ENCODE measurements around the gene IKBIP.
"Not testable (repeated sequence)": the region's sequence is repeated elsewhere in the genome, so short reads cannot be mapped to it uniquely, and the experiment has no call there.

The IKBIP gene

DNA sequence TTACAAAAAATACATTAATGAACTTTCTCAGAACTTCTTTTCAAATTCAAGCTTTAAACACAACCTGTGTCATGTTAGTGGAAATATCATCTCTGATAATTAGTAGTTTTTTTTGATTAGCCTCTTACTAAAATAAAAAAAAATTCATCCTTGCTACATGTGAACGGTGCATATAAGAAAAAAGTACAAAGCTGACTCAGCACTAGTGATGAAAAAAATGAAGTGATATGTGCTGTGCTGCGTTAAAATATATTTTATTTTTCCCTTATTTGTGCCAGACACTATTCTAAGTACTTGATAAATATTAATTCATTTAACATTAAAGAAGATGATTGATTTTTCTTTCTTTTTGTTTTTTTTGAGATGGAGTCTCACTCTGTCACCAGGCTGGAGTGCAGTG lies 7.5 kb downstream of the IKBIP start:
- DNase-seq (ENCODE audit: low spot score), result no peak

GRCh38 chr12:98635657-98636323 lies 8.8 kb downstream of the IKBIP start:
- peak; percentile 29 for DNase-seq (ENCODE audit: low spot score)

DNA sequence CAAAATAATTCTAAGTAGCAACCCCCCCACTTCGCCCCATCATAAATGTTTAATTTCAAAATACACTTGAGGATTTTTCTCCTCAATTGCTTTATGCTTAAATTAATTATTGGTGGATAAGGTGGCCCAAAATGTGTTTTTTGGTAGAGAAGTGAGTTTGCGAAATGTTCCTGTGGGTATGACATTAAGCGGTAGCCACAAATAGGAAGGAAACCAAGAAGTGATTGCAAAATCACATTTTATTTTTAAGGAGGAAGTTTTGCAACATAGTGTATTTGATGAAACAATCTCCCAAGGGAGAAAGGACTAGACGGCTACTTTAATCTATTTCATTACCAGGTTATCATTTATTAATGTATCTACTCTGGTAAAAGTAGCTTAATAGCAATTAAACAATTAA lies 25.6 kb downstream of the IKBIP start:
- DNase-seq (ENCODE audit: low spot score), result no peak

DNA sequence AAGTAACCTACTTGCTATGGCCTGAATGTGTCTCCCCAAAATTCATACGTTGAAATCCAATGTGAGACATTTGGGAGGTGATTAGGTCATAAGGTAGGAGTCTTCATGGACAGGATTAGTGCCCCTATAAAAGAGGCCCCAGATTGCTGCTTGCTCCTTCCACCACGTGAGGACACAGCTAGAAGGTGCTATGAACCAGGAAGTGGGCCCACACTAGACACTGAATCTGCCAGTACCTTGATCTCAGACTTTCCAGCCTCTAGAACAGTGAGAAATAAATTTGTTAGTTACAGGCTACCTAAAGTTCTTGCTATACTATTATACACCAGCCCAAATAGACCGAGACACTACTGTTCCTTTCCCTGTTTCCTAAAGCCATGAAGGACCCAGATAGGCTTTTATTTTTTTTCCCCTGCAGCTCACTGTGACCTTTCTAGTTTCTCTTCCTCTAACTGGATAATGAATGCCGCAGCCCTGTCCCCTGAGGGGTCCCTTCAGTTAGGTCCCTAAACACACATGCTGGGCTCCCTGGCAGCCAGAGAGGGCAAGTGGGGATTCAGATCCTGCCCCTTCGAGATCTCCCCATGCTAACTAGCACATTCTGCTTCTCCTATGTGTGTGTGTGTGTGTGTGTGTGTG lies 31.8 kb downstream of the IKBIP start:
- DNase-seq (ENCODE audit: low spot score), result no peak

- DNase-seq (ENCODE audit: low spot score), result no peak
These were observed 34.0 kb downstream of the IKBIP start for GRCh38 chr12:98610596-98610995.

GRCh38 chr12:98606359-98606988 lies 38.1 kb downstream of the IKBIP start:
- peak; percentile 18 for DNase-seq (ENCODE audit: low spot score)

DNA sequence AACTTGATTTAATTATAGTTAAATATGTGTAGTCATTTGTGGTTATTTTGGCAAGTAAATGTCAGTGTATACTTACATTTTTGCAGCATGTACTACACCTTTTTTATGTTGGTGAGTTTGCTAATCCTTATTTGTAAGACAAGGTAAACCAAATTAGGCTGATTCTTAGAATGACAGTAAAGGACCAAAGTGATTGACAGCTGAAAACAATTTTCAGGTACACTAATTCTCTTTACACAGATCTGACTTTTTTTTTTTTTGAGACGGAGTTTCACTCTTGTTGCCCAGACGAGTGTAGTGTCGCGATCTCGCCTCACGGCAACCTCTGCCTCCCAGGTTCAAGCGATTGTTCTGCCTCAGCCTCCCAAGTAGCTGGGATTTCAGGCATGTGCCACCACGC lies 42.7 kb downstream of the IKBIP start:
- no peak for DNase-seq (ENCODE audit: low spot score)

DNA sequence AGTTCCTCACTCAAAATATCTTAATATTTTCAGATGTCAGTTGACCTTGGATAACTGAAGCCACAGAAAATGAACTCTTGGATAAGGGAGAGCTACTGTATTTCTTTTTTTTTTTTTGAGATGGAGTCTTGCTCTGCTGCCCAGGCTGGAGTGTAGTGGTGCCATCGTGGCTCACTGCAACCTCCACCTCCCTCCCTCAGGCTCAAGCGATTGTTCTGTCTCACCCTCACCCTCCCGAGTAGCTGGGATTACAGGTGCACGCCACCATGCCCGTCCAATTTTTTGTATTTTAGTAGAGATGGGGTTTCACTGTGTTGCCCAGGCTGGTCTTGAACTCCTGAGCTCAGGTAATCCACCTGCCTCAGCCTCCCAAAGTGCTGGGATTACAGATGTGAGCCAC lies 47.3 kb downstream of the IKBIP start:
- not testable (repeated sequence) for DNase-seq (ENCODE audit: low spot score)

DNA sequence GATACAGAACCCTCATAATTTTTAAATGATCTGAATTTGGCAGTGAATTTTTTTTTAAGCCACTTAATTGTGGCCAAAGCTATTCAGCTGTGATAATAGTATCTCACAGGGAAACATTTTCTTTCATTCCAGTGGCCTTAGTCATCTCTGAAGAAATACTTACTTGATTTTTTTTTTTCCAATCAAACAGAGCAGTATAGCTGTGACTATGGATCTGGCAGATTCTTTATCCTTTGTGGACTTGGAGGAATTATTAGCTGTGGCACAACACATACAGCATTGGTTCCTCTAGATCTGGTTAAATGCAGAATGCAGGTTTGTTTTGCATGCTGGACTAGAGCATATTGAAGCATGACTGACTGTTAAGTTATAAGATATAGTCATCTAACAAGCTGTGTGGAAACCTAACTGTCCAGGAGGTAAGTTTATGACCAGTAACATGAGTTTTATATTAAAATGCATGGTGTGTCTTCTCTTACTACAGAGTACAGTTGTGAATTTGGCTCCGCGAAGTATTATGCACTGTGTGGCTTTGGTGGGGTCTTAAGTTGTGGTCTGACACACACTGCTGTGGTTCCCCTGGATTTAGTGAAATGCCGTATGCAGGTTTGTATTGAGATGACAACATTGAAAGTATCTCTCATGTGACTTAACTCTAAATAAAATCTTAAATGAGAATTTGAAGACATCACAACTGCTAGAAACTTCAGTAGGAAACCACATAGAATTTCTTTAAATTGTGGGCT lies 49.2 kb downstream of the IKBIP start:
- peak; percentile 78 for DNase-seq (ENCODE audit: low spot score)

- peak; percentile 35 for DNase-seq (ENCODE audit: low spot score)
These were observed 50.3 kb downstream of the IKBIP start for GRCh38 chr12:98594050-98594835.

GRCh38 chr12:98593351-98594049 lies 51.1 kb downstream of the IKBIP start, which contains the start of gene SLC25A3:
SLC25A3 (plus strand) TSS chr12:98593686; CDS start chr12:98593979, 293 bp downstream.
- peak; percentile 99 for DNase-seq (ENCODE audit: low spot score)

DNA sequence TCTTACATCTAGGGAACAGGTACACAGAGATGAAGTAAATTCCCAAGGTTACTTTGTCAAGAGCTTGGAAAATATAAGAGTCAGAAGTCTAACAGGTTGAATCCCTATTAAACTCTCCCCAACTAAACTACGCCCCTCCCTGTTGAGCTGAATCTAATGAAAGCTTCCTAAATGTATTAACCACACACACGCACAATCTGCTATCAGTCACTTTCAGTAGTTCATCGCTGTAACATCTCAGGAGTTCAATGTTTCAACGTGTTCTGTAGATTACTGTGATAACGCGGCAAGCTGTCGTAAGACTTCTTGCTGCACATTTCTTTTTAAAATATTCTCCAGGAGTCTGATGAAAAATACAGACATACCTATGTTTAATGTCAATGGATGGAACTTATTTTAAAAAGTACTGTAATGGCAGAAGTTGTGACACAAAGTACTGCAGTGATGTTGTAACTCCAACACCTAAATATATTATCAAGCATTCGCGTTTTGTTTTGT lies 51.7 kb downstream of the IKBIP start:
- peak; percentile 58 for DNase-seq (ENCODE audit: low spot score)

GRCh38 chr12:98591209-98591608 lies 53.4 kb downstream of the IKBIP start:
- DNase-seq (ENCODE audit: low spot score), result no peak

DNA sequence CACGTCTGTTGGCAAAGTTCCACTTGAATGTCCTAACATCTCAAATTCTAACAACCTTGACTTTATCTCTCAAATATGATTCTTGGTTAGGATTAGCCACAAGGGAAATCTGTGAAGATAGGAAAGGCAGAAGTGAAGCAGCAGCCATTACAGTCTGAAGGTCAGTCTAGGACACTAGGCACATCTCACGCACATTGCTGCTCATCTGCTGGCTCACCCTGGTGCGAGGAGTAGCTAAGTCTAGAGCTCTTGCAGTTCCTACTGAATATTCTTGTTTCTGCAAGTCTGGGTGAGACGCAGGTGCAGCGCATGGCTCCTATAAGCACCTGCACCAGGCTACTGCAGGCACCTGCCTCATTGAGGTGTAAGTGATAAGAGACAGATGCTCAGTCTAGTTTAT lies 57.5 kb downstream of the IKBIP start:
- DNase-seq (ENCODE audit: low spot score), result no peak

DNA sequence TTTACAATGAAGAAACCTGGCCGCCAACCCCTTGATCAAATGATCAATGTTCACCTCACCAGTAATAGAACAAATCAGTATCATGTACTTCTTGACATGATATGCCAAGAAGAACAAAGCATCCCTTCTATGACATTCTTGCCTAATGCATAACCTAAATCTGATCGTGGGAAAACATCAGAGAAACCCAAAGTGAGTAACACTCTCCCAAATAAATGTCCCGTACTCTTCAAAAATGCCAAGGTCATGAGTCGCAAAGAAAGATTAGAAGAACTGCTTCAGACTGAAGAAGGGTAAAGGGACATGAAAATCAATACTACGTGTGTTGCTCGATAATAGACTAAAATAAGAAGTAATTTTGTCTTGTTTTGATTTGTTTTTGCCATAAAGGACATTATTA lies 62.5 kb downstream of the IKBIP start:
- DNase-seq (ENCODE audit: low spot score), result peak; percentile 27

DNA sequence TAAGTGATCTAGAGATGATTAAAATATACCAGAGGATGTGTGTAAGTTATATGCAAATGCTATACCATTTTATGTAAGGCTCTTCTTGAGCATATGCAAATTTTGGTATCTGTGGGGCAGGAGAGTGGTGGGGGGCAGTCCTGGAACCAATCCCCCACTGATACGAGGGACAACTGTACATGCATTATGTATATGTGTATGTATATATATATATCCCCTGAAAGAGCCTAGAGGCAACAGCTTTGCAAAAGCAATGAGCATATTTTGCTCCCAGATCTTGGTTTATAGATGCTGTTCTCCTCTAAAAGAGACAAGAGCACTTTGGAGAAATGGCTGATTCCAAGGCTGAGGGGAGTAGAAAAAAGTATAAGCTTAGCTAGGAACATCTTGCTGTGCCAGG lies 63.5 kb downstream of the IKBIP start:
- DNase-seq (ENCODE audit: low spot score), result no peak

DNA sequence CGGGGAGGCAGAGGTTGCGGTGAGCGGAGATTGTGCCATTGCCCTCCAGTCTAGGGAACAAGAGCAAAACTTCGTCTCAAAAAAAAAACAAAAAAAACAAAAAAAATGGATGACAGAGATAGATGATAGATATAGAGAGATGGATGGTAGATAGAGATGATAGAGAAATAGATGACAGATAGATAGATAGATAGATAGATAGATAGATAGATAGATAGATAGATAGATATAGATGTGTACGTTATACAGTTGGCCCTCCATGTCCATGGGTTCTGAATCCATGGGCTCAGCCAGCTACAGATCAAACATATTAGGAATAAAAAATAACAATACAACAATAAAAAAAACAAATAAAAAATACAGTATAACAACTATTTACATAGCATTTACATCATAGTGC lies 63.9 kb downstream of the IKBIP start:
- DNase-seq (ENCODE audit: low spot score), result no peak

DNA sequence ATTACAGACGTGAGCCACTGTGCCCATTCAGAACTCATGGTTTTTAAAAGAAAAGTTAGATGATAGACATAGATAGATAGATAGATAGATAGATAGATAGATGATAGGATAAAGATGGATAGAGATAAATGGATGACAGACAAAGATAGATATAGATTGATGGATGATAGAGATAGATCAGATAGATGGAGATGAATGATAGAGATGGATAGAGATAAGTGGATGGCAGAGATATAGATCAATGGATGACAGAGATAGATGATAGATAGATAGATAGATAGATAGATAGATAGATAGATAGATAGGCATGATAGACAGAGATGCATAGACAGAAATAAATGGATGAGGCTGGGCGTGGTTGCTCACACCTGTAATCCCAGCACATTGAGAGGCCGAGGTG lies 64.8 kb downstream of the IKBIP start:
- DNase-seq (ENCODE audit: low spot score), result no peak

- DNase-seq (ENCODE audit: low spot score), result no peak
These were observed 65.2 kb downstream of the IKBIP start for GRCh38 chr12:98579347-98579746.

- no peak for DNase-seq (ENCODE audit: low spot score)
These were observed 65.8 kb downstream of the IKBIP start for GRCh38 chr12:98578821-98579220.

GRCh38 chr12:98578392-98578791 lies 66.2 kb downstream of the IKBIP start:
- no peak for DNase-seq (ENCODE audit: low spot score)

All from RKO (cell line).